ENCODE measurements around the gene TMPRSS13. TPM values are rescaled to one million over a fixed set of nuclear protein-coding genes. Genes with fewer than 3 reads are reported as not detected.

The TMPRSS13 gene
- total RNA-seq, 3 donors from 2014 or later (not counting 1 experiment from before 2014, with no cell fraction given) = 1.6 to 1.8 (median 1.8) TPM

DNA sequence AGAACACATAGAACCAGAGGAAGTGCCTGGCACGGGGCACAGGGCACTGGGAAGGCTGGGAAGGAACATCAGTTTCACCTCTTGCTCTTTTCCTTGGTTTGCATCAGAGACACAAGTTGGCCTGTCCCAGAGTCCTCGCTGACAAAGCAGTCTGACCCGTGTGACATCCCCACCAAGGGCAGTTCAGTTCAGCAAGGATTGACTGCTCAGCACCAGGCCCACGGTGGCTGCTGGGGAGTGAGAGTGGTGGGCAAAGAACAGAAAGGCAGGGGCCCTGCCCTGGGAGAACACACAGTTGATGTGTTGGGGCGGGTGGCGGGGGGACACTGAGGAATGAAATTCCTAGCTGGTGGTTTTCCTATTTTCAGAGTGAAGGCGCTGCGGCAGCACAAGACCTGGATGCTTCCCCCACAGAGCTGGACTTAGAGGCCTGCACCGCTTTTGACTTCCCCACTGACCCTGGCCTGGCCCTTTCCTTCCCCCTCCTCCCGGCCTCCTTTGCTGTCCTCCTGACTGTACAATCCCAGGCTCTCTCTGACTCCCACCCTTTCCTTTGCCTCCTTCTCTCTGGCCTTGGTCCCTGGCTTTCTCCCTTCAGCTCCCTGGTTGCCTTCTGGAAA, 2.2 kb upstream of the TMPRSS13 start:
- Mint-ChIP-seq H3K27ac (peak overlapping the region; percentile 76 to 86), H3K9me3 (no peaks in the 10 kb centered on the region), H3K27me3 (ENCODE audit: low read depth in 2 of 2) (no peaks in the 10 kb centered on the region), H3K36me3 (no peaks in the 10 kb centered on the region), H3K4me1 (peaks cover 44 to 55% of the 10 kb centered on the region in 2 donors), H3K4me3 (peak overlapping the region; percentile 56)
- Histone ChIP-seq H3K4me1 (ENCODE audit: control insufficient read depth, insufficient read depth, low read length) (peaks cover 46% of the 10 kb centered on the region), H3K9me3 (ENCODE audit: control insufficient read depth, insufficient read depth, low read length) (no peaks in the 10 kb centered on the region), H3K27me3 (ENCODE audit: control insufficient read depth, insufficient read depth, low read length) (no peaks in the 10 kb centered on the region), H3K27ac (ENCODE audit: low read length) (no peak overlapping the region), H3K36me3 (ENCODE audit: control insufficient read depth, insufficient read depth, low read length) (no peaks in the 10 kb centered on the region), H3K4me3 (ENCODE audit: low read length) (no peak overlapping the region)
- intact Hi-C loops (cut with micrococcal nuclease) = no loop called here
- ATAC-seq (no peak), DNase-seq (peak in 1 of 2 donors; percentile 16)
- TF ChIP-seq, protein P1, sequence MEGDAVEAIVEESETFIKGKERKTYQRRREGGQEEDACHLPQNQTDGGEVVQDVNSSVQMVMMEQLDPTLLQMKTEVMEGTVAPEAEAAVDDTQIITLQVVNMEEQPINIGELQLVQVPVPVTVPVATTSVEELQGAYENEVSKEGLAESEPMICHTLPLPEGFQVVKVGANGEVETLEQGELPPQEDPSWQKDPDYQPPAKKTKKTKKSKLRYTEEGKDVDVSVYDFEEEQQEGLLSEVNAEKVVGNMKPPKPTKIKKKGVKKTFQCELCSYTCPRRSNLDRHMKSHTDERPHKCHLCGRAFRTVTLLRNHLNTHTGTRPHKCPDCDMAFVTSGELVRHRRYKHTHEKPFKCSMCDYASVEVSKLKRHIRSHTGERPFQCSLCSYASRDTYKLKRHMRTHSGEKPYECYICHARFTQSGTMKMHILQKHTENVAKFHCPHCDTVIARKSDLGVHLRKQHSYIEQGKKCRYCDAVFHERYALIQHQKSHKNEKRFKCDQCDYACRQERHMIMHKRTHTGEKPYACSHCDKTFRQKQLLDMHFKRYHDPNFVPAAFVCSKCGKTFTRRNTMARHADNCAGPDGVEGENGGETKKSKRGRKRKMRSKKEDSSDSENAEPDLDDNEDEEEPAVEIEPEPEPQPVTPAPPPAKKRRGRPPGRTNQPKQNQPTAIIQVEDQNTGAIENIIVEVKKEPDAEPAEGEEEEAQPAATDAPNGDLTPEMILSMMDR (IDR thresholded peaks at IDR 0.05) = no peak
- 94% methylated on average over 10 of the region's 10 CpGs for WGBS (ENCODE audit: insufficient coverage)

DNA sequence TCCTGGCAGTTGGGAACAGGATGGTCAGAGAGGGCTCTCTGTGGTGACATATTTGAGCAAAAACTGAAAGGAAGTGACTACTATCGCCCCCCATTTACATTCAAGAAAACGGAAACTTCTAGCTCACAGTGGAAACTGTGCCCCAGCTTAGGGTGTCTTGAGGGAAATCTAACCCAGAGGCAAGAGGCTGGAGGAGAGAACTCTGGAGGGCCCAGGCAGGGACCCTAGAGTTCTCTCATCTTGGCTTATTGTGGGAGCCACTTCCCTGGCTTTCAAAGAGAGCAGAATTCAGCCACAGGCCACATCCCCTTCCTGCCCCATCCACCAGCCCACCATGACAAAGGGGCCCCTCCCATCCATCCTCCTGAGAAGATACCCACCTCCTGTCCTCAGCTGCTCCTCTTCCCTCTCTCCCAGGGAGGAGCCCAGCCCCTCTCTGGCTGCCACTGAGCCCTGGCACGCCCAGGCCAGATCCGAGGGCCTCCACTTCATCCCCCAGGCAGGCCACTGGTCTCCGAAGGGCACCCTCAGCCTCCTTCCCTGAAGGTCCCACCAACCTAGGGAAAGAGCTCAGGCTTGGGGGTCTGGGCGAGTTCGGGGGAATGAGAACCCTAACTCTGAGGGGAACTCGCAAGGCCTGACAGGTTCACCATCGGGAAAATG, 1.6 kb upstream of the TMPRSS13 start:
- Histone ChIP-seq H3K27me3 (ENCODE audit: control insufficient read depth, insufficient read depth, low read length) (no peaks in the 10 kb centered on the region), H3K27ac (ENCODE audit: low read length) (peak overlapping the region; percentile 36), H3K4me3 (ENCODE audit: low read length) (no peak overlapping the region), H3K36me3 (ENCODE audit: control insufficient read depth, insufficient read depth, low read length) (no peaks in the 10 kb centered on the region), H3K4me1 (ENCODE audit: control insufficient read depth, insufficient read depth, low read length) (peaks cover 46% of the 10 kb centered on the region), H3K9me3 (ENCODE audit: control insufficient read depth, insufficient read depth, low read length) (no peaks in the 10 kb centered on the region)
- Mint-ChIP-seq H3K27me3 (ENCODE audit: low read depth in 2 of 2) (no peaks in the 10 kb centered on the region), H3K4me3 (peak overlapping the region; percentile 56), H3K9me3 (no peaks in the 10 kb centered on the region), H3K27ac (peak overlapping the region; percentile 76 to 86), H3K36me3 (no peaks in the 10 kb centered on the region), H3K4me1 (peaks cover 44 to 55% of the 10 kb centered on the region in 2 donors)
- 83% methylated on average over 8 of the region's 9 CpGs for WGBS (ENCODE audit: insufficient coverage)
- intact Hi-C loops (cut with micrococcal nuclease) = no loop called here
- DNase-seq (peak in 1 of 2 donors; percentile 45), ATAC-seq (peak; percentile 30 to 67 (median 54))
- TF ChIP-seq, protein P1 (IDR thresholded peaks at IDR 0.05) = no peak

DNA sequence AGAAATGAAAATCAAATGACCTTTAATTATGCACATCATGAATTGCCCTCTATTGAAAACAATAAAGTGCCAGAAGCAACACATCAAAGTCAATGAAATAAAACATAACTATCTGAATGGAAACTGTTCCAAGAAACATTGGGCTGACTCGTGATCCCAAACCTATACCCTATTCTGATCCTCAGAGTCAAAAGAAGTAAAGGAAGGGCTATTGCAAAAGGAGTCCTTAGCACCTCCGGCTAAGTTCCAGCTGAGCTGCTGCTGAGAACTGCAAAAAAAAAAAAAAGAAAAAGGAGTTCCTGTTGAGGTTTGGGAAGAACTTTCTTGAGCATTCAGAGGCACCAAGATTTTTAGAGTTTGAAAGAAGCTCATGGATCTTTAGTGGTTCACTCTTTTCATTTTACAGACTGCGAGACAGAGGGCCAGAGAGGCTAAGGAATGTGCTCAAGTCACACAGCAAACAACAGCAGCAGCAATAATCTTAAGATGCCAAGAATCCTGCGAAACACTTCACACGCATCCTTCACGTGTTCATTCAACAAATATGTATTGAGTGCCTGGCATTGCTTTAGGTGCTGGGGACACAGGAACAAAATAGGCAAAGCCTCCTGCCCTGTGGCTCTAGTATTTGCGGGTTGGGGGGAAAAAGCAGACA, 841 bp upstream of the TMPRSS13 start:
- Mint-ChIP-seq H3K36me3 (no peaks in the 10 kb centered on the region), H3K27me3 (ENCODE audit: low read depth in 2 of 2) (no peaks in the 10 kb centered on the region), H3K4me1 (peaks cover 44 to 55% of the 10 kb centered on the region in 2 donors), H3K27ac (peak overlapping the region; percentile 76 to 86), H3K4me3 (peak overlapping the region; percentile 56), H3K9me3 (no peaks in the 10 kb centered on the region)
- TF ChIP-seq, protein P1 (IDR thresholded peaks at IDR 0.05) = no peak
- no peak for ATAC-seq
- DNase-seq = no peak
- peaks cover 46% of the 10 kb centered on the region for H3K4me1 ChIP-seq (ENCODE audit: control insufficient read depth, insufficient read depth, low read length)
- 81% methylated on average over 6 of the region's 7 CpGs for WGBS (ENCODE audit: insufficient coverage)
- H3K4me3 ChIP-seq (ENCODE audit: low read length) = no peak overlapping the region
- no peaks in the 10 kb centered on the region for H3K36me3 ChIP-seq (ENCODE audit: control insufficient read depth, insufficient read depth, low read length)
- H3K27me3 ChIP-seq (ENCODE audit: control insufficient read depth, insufficient read depth, low read length) = no peaks in the 10 kb centered on the region
- intact Hi-C loops (cut with micrococcal nuclease) = no loop called here
- H3K27ac ChIP-seq (ENCODE audit: low read length) = no peak overlapping the region
- H3K9me3 ChIP-seq (ENCODE audit: control insufficient read depth, insufficient read depth, low read length) = no peaks in the 10 kb centered on the region

Measured in natural killer cell (primary cell).